ENCODE data around the gene SATB2.

DNA sequence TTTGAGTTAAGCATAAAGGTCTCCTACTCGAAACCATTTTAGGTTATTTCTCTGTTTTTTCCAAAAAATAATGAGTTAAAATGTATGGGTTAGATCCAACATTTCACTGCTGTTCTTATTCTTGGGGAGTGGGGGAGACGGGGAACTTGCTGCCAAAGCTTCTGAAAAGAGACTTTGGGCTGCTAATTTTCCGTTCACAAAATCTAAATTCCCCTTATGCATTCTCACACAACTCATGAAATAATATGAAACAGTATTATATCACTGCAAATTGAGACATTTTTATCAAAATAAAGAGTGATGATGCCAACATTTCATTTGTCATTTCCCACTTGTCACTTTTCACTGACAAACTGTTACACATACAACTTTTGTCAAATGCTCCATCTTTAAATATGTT lies 7.8 kb downstream of the SATB2 start:
- TF ChIP-seq, protein P1, sequence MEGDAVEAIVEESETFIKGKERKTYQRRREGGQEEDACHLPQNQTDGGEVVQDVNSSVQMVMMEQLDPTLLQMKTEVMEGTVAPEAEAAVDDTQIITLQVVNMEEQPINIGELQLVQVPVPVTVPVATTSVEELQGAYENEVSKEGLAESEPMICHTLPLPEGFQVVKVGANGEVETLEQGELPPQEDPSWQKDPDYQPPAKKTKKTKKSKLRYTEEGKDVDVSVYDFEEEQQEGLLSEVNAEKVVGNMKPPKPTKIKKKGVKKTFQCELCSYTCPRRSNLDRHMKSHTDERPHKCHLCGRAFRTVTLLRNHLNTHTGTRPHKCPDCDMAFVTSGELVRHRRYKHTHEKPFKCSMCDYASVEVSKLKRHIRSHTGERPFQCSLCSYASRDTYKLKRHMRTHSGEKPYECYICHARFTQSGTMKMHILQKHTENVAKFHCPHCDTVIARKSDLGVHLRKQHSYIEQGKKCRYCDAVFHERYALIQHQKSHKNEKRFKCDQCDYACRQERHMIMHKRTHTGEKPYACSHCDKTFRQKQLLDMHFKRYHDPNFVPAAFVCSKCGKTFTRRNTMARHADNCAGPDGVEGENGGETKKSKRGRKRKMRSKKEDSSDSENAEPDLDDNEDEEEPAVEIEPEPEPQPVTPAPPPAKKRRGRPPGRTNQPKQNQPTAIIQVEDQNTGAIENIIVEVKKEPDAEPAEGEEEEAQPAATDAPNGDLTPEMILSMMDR (IDR thresholded peaks at IDR 0.05; ENCODE audit: borderline replicate concordance, extremely low read depth, low read length, poor library complexity, severe bottlenecking) = no peak
- TF ChIP-seq EZH2 (IDR thresholded peaks at IDR 0.05; ENCODE audit: borderline replicate concordance, low read depth, low read length, severe bottlenecking) = no peak
